ENCODE results near the gene HERC4.

DNA sequence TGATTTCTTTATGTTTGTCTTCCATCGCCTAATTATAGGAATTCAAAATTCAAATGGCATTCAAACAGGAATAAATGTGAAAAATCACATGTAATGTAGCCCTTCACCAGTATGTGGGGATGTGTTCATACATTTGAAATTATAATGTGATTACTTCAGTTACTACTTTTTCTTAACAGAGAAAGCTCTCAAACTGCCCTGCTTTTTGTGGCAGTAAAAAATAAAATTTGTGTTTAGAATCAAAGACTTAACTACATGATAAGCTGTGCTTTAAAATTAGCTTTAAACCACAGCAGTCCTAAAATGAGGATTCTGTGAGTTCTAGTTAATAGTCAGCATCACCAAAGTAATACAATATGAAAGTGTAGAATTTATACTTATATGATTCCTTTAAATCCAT, 7.8 kb upstream of the HERC4 start:
- TF ChIP-seq SIN3A (IDR thresholded peaks at IDR 0.05; ENCODE audit: borderline replicate concordance, insufficient read depth, low read length) (no peak), TAF1 (IDR thresholded peaks at IDR 0.05; ENCODE audit: borderline replicate concordance, insufficient read depth, low read length) (no peak), POLR2AphosphoS5 (IDR thresholded peaks at IDR 0.05; ENCODE audit: low read depth, low read length) (no peak)
